OCI-M1 (cell line): ENCODE data around the gene PTPN5.
"Not testable (repeated sequence)": the region's sequence is repeated elsewhere in the genome, so short reads cannot be mapped to it uniquely, and the experiment has no call there.

Experiments used
- DNase-seq: peaks from one replicate; lab custom pipeline; 2025; lab: John Stamatoyannopoulos, UW

Gene PTPN5

GRCh38 chr11:18791207-18791968, at the start of gene PTPN5:
TSS of gene PTPN5 (minus strand) at chr11:18791798. CDS start at chr11:18771958, 19,840 bp downstream.
- DNase-seq, result no peak

GRCh38 chr11:18836417-18836816, 44.8 kb upstream of the PTPN5 start:
- DNase-seq, result peak; percentile 9

GRCh38 chr11:18834754-18835466, 43.3 kb upstream of the PTPN5 start:
- no peak for DNase-seq

GRCh38 chr11:18820160-18820559, 28.6 kb upstream of the PTPN5 start:
- DNase-seq, result not testable (repeated sequence)

- DNase-seq, result no peak
Observed at GRCh38 chr11:18804199-18804999, 12.8 kb upstream of the PTPN5 start.

GRCh38 chr11:18802381-18803257, 11.0 kb upstream of the PTPN5 start:
- DNase-seq, result peak; percentile 78

- no peak for DNase-seq
Observed at GRCh38 chr11:18798799-18799469, 7.3 kb upstream of the PTPN5 start.

GRCh38 chr11:18794956-18795355, 3.4 kb upstream of the PTPN5 start:
- no peak for DNase-seq

GRCh38 chr11:18792827-18793226, 1.2 kb upstream of the PTPN5 start:
- no peak for DNase-seq

- no peak for DNase-seq
Observed at GRCh38 chr11:18791969-18792628, 501 bp upstream of the PTPN5 start.

- DNase-seq, result no peak
Observed at GRCh38 chr11:18790883-18791206, 753 bp downstream of the PTPN5 start.

- no peak for DNase-seq
Observed at GRCh38 chr11:18789942-18790341, 1.7 kb downstream of the PTPN5 start.

- no peak for DNase-seq
Observed at GRCh38 chr11:18785411-18785810, 6.2 kb downstream of the PTPN5 start.

- DNase-seq, result no peak
Observed at GRCh38 chr11:18780896-18781295, 10.7 kb downstream of the PTPN5 start.

GRCh38 chr11:18780329-18780728, 11.3 kb downstream of the PTPN5 start:
- DNase-seq, result no peak

- no peak for DNase-seq
Observed at GRCh38 chr11:18778468-18778867, 13.1 kb downstream of the PTPN5 start.

- DNase-seq, result peak; percentile 79
Observed at GRCh38 chr11:18776324-18776723, 15.3 kb downstream of the PTPN5 start.

- peak; percentile 82 for DNase-seq
Observed at GRCh38 chr11:18775492-18776292, 15.9 kb downstream of the PTPN5 start.

- no peak for DNase-seq
Observed at GRCh38 chr11:18774801-18775200, 16.8 kb downstream of the PTPN5 start.

GRCh38 chr11:18773681-18774080, 17.9 kb downstream of the PTPN5 start:
- DNase-seq, result no peak
